DMS114 treated with DMSO at 0.1 percent for 48 hours (cell line): ENCODE data around the gene PCDHA5.
"Not testable (repeated sequence)": the region's sequence is repeated elsewhere in the genome, so short reads cannot be mapped to it uniquely, and the experiment has no call there.

Experiments used
- DNase-seq: peaks from one replicate; lab custom pipeline; 2025; ENCODE audit not compliant: unreplicated experiment; lab: John Stamatoyannopoulos, UW

PCDHA5 gene

GRCh38 chr5:140821375-140822280 is at the start of gene PCDHA5:
Gene PCDHA5 (plus strand): TSS chr5:140821613.
- no peak for DNase-seq

- no peak for DNase-seq
Observed at GRCh38 chr5:140780512-140780911, 40.9 kb upstream of the PCDHA5 start.

GRCh38 chr5:140785905-140786686 is 35.3 kb upstream of the PCDHA5 start, which contains the start of gene PCDHA1:
Gene PCDHA1 (plus strand): TSS chr5:140786140.
- DNase-seq, result no peak

GRCh38 chr5:140787422-140787821 is 34.0 kb upstream of the PCDHA5 start:
- not testable (repeated sequence) for DNase-seq

GRCh38 chr5:140787849-140788504 is 33.4 kb upstream of the PCDHA5 start:
- not testable (repeated sequence) for DNase-seq

- no peak for DNase-seq
Observed at GRCh38 chr5:140791089-140791488, 30.3 kb upstream of the PCDHA5 start.

GRCh38 chr5:140794595-140795258 is 26.7 kb upstream of the PCDHA5 start, which contains the start of gene PCDHA2:
Gene PCDHA2 (plus strand): TSS chr5:140794852.
- DNase-seq, result peak; percentile 69

GRCh38 chr5:140795259-140795641 is 26.2 kb upstream of the PCDHA5 start:
- peak; percentile 46 for DNase-seq

GRCh38 chr5:140796072-140796717 is 25.2 kb upstream of the PCDHA5 start:
- not testable (repeated sequence) for DNase-seq

- no peak for DNase-seq
Observed at GRCh38 chr5:140796718-140797095, 24.7 kb upstream of the PCDHA5 start.

- DNase-seq, result no peak
Observed at GRCh38 chr5:140800816-140801493, 20.5 kb upstream of the PCDHA5 start, which contains the start of gene PCDHA3. Gene PCDHA3 (plus strand): TSS chr5:140801057.

GRCh38 chr5:140801494-140801841 is 19.9 kb upstream of the PCDHA5 start:
- no peak for DNase-seq

- not testable (repeated sequence) for DNase-seq
Observed at GRCh38 chr5:140802381-140802780, 19.0 kb upstream of the PCDHA5 start.

GRCh38 chr5:140802781-140803271 is 18.6 kb upstream of the PCDHA5 start:
- no peak for DNase-seq

- peak; percentile 18 for DNase-seq
Observed at GRCh38 chr5:140806834-140807775, 14.3 kb upstream of the PCDHA5 start, which contains the start of gene PCDHA4. Gene PCDHA4 (plus strand): TSS chr5:140807068.

GRCh38 chr5:140808241-140808888 is 13.0 kb upstream of the PCDHA5 start:
- not testable (repeated sequence) for DNase-seq

GRCh38 chr5:140808889-140809291 is 12.5 kb upstream of the PCDHA5 start:
- DNase-seq, result no peak

- DNase-seq, result no peak
Observed at GRCh38 chr5:140822281-140822629, 842 bp downstream of the PCDHA5 start.
